ENCODE measurements around the gene EHBP1.

The EHBP1 gene

GRCh38 chr2:63050334-63051041, 345.0 kb downstream of the EHBP1 start, which contains the start of gene OTX1:
OTX1 (plus strand) TSS chr2:63050830; CDS start chr2:63052991, 2,161 bp downstream.
- TF ChIP-seq CTCF (IDR thresholded peaks at IDR 0.05; ENCODE audit: insufficient read depth, missing control alignments): no peak

GRCh38 chr2:63051042-63051794, 345.7 kb downstream of the EHBP1 start:
- TF ChIP-seq CTCF (IDR thresholded peaks at IDR 0.05; ENCODE audit: insufficient read depth, missing control alignments): no peak
- DNase-seq (ENCODE audit: insufficient read length, low spot score) (no peak), FAIRE-seq (no peak)

More at GRCh38 chr2:63050334-63051041, 345.0 kb downstream of the EHBP1 start, which contains the start of gene OTX1:
- FAIRE-seq: no peak
- DNase-seq (ENCODE audit: insufficient read length, low spot score): peak; percentile 91

GRCh38 chr2:63051795-63052333, 346.4 kb downstream of the EHBP1 start:
- DNase-seq (ENCODE audit: insufficient read length, low spot score): no peak
- FAIRE-seq: no peak
- TF ChIP-seq CTCF (IDR thresholded peaks at IDR 0.05; ENCODE audit: insufficient read depth, missing control alignments): no peak

- TF ChIP-seq CTCF (IDR thresholded peaks at IDR 0.05; ENCODE audit: insufficient read depth, missing control alignments): no peak
- FAIRE-seq (no peak), DNase-seq (ENCODE audit: insufficient read length, low spot score) (no peak)
Measured at GRCh38 chr2:63052411-63053080, 347.0 kb downstream of the EHBP1 start.

- no peak for TF ChIP-seq CTCF (IDR thresholded peaks at IDR 0.05; ENCODE audit: insufficient read depth, missing control alignments)
- FAIRE-seq: no peak
- no peak for DNase-seq (ENCODE audit: insufficient read length, low spot score)
Measured at GRCh38 chr2:63053081-63053888, 347.8 kb downstream of the EHBP1 start.

- peak; percentile 6 for TF ChIP-seq CTCF (IDR thresholded peaks at IDR 0.05; ENCODE audit: insufficient read depth, missing control alignments)
- DNase-seq (ENCODE audit: insufficient read length, low spot score) (no peak), FAIRE-seq (no peak)
Measured at GRCh38 chr2:63053889-63054602, 348.5 kb downstream of the EHBP1 start.
